ENCODE data around the gene WNK2. TPM values are rescaled to one million over a fixed set of nuclear protein-coding genes. Genes with fewer than 3 reads are reported as not detected.

WNK2 gene
- total and polyA plus RNA-seq, 4 donors, result 0.13 to 3.7 (median 2.9) TPM

DNA sequence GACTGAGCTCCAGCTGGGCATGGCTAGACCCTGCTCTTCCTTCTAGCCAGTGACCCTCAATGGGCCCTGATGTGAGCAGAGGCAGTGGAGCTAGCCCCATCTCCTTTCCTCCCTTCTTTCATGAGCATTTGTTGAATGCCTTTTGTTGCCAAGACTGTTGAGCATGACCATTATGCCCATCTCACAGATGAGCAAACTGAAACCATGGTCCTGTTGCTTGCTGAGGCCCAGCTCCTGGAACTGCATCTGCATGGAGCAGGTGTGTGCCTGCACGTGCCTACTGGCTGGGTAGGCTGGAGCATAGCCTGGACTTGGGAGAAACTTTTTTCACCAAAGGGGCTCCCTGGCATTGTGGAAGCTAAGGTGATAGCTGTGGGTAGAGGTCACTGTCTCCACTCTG is 3.0 kb upstream of the WNK2 start:
- intact Hi-C loops (cut with DNase I), result no loop called here
- ATAC-seq (ENCODE audit: low FRiP score) (no peak), DNase-seq (no peak)
- Histone ChIP-seq H3K27ac (ENCODE audit: low read depth in 1 of 2, low read length in 2 of 2) (no peak overlapping the region), H3K4me3 (ENCODE audit: low read length in 2 of 2) (no peak overlapping the region), H3K9me3 (ENCODE audit: control insufficient read depth, low read length) (no peaks in the 10 kb centered on the region), H3K27me3 (ENCODE audit: control insufficient read depth in 1 of 2, insufficient read depth in 2 of 2, low read length in 1 of 2) (no peaks in the 10 kb centered on the region), H3K36me3 (ENCODE audit: control insufficient read depth in 1 of 2, insufficient read depth in 2 of 2, low read length in 1 of 2) (no peaks in the 10 kb centered on the region), H3K4me1 (ENCODE audit: control insufficient read depth in 1 of 2, insufficient read depth in 2 of 2, low read length in 2 of 2) (no peaks in the 10 kb centered on the region)
- WGBS, 2 donors, result 83 to 90% methylated on average over 1 of the region's 1 CpG

DNA sequence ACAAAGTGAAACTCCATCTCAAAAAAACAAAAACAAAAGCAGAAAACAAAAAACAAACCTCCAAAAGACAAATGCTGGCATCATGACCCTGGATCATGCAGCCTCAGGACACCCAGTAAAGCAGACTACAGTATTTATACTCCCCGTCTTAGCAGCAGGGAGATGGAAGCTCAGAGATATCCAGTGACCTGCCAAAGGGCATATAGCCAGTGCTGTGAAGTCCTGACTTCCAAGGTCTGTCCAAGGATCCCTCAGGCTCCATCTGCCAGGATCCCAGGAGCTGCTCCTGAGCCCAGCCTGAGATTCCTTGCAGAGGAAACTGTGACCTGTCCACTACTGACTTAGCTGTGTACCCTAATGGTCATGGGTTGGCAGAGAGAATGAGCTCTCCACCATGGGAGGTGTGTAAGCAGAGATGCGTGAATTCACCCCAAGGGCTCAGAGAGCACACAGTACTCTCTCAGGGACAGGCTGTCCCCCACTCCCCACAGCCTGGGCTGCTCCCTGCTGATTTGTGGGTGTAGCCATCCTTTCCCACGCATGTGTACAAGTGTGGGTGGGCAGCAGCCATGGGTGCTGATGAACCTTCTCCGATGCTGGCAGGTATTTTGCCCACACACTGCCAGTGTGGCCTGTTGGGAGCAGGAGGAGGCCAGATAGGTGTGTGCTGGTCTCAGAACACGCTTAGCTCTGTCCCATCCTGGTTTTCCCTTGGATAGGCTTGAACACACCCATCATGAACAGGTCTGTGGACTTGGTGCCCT is 2.1 kb upstream of the WNK2 start:
- Histone ChIP-seq H3K36me3 (ENCODE audit: control insufficient read depth in 1 of 2, insufficient read depth in 2 of 2, low read length in 1 of 2) (no peaks in the 10 kb centered on the region), H3K4me1 (ENCODE audit: control insufficient read depth in 1 of 2, insufficient read depth in 2 of 2, low read length in 2 of 2) (no peaks in the 10 kb centered on the region), H3K4me3 (ENCODE audit: low read length in 2 of 2) (no peak overlapping the region), H3K9me3 (ENCODE audit: control insufficient read depth, low read length) (no peaks in the 10 kb centered on the region), H3K27me3 (ENCODE audit: control insufficient read depth in 1 of 2, insufficient read depth in 2 of 2, low read length in 1 of 2) (no peaks in the 10 kb centered on the region), H3K27ac (ENCODE audit: low read depth in 1 of 2, low read length in 2 of 2) (no peak overlapping the region)
- no peak for DNase-seq
- 91 to 94% methylated on average over 5 of the region's 5 CpGs for WGBS, 2 donors
- no peak for ATAC-seq (ENCODE audit: low FRiP score)
- intact Hi-C loops (cut with DNase I), result no loop called here

DNA sequence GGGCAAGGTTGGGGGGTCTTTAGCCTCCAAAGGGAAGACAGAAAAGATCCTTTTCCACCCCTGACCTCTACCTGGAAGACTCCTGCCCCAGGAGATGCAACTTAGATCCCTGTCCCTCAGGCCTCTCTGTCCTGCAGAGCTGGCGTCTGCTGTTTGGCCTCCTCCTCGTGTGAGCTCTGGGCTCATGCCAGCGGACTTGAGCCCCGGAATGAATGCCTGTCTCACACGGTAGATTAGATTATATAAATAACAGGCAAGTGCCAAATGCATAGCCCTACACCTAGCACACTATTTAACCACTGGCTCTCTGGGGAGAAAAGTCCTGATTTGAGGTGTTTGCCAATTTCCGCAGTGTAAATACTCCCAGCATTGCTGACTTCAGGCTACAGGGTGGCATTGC is 1.4 kb upstream of the WNK2 start:
- Histone ChIP-seq H3K4me1 (ENCODE audit: control insufficient read depth in 1 of 2, insufficient read depth in 2 of 2, low read length in 2 of 2) (no peaks in the 10 kb centered on the region), H3K27ac (ENCODE audit: low read depth in 1 of 2, low read length in 2 of 2) (no peak overlapping the region), H3K27me3 (ENCODE audit: control insufficient read depth in 1 of 2, insufficient read depth in 2 of 2, low read length in 1 of 2) (no peaks in the 10 kb centered on the region), H3K36me3 (ENCODE audit: control insufficient read depth in 1 of 2, insufficient read depth in 2 of 2, low read length in 1 of 2) (no peaks in the 10 kb centered on the region), H3K4me3 (ENCODE audit: low read length in 2 of 2) (no peak overlapping the region), H3K9me3 (ENCODE audit: control insufficient read depth, low read length) (no peaks in the 10 kb centered on the region)
- DNase-seq (no peak), ATAC-seq (ENCODE audit: low FRiP score) (no peak)
- 47 to 48% methylated on average over 6 of the region's 6 CpGs for WGBS, 2 donors
- intact Hi-C loops (cut with DNase I), result no loop called here

DNA sequence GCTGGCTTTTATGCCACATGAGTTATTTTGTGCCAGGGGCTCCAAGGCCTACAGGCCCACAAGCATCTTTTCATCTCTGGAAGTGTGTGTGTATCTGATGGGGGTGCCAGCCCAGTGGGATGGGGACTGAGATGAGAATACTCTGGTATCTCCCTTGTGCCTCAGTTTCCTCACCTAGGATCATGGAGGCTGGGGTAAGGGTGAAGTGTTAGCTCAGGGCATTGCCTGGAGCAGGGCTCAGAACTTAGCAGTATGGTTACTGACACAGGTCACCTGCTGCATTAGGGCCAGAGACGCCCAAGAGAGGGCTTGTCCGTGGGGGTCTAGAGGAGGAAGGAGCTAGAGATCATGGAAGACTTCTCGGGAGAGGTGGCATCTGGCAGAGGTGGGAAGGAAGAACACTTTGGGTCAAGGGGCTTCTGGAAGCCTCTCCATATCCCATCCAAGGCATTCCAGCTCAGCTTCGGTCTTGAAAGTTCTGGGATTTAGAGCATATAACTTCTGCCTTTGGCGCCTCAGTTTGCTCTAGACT is 742 bp upstream of the WNK2 start:
- Histone ChIP-seq H3K9me3 (ENCODE audit: control insufficient read depth, low read length) (no peaks in the 10 kb centered on the region), H3K27ac (ENCODE audit: low read depth in 1 of 2, low read length in 2 of 2) (no peak overlapping the region), H3K4me1 (ENCODE audit: control insufficient read depth in 1 of 2, insufficient read depth in 2 of 2, low read length in 2 of 2) (no peaks in the 10 kb centered on the region), H3K36me3 (ENCODE audit: control insufficient read depth in 1 of 2, insufficient read depth in 2 of 2, low read length in 1 of 2) (no peaks in the 10 kb centered on the region), H3K27me3 (ENCODE audit: control insufficient read depth in 1 of 2, insufficient read depth in 2 of 2, low read length in 1 of 2) (no peaks in the 10 kb centered on the region), H3K4me3 (ENCODE audit: low read length in 2 of 2) (no peak overlapping the region)
- intact Hi-C loops (cut with DNase I), result no loop called here
- ATAC-seq (ENCODE audit: low FRiP score), result no peak
- 92 to 94% methylated on average over 5 of the region's 5 CpGs for WGBS, 2 donors
- no peak for DNase-seq

DNA sequence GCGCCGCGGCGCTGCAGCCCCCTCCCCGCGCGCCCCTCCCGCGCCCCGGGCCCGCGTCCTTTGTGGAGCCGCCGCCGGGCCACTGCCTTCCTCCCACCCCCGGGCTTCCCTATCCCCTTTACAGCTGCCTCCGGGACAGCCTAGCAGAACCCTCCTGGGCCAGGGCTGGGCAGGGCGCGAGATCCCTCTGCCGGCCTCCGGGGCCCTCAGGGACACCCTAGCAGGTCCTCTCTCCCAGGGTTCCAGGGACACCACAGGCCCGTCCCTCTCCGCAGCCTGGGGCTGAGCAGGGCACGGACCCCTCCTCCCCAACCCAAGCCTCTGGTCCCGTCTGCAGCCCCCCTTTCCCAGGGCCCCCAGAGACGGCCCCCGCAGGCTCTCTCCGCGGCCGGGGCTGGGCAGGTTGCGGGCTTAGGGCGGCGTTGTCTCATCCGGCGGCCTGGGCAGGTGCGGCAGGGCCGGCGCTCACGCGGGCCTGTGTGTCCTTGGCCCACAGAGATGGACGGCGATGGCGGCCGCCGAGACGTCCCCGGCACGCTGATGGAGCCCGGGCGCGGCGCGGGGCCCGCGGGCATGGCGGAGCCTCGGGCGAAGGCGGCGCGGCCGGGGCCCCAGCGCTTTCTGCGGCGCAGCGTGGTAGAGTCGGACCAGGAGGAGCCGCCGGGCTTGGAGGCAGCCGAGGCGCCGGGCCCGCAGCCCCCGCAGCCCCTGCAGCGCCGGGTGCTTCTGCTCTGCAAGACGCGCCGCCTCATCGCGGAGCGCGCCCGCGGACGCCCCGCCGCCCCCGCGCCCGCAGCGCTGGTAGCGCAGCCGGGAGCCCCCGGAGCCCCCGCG is 710 bp downstream of the WNK2 start:
- H3K4me1 ChIP-seq (ENCODE audit: control insufficient read depth in 1 of 2, insufficient read depth in 2 of 2, low read length in 2 of 2), result no peaks in the 10 kb centered on the region
- ATAC-seq (ENCODE audit: low FRiP score) (no peak), DNase-seq (no peak)
- H3K27ac ChIP-seq (ENCODE audit: low read depth in 1 of 2, low read length in 2 of 2), result no peak overlapping the region
- no peaks in the 10 kb centered on the region for H3K27me3 ChIP-seq (ENCODE audit: control insufficient read depth in 1 of 2, insufficient read depth in 2 of 2, low read length in 1 of 2)
- intact Hi-C loops (cut with DNase I), result no loop called here
- 2 to 6% methylated on average over 72 to 97 of the region's 97 CpGs for WGBS, 2 donors
- no peaks in the 10 kb centered on the region for H3K9me3 ChIP-seq (ENCODE audit: control insufficient read depth, low read length)
- H3K36me3 ChIP-seq (ENCODE audit: control insufficient read depth in 1 of 2, insufficient read depth in 2 of 2, low read length in 1 of 2), result no peaks in the 10 kb centered on the region
- peak overlapping the region; percentile 8 to 45 for H3K4me3 ChIP-seq (ENCODE audit: low read length in 2 of 2)

DNA sequence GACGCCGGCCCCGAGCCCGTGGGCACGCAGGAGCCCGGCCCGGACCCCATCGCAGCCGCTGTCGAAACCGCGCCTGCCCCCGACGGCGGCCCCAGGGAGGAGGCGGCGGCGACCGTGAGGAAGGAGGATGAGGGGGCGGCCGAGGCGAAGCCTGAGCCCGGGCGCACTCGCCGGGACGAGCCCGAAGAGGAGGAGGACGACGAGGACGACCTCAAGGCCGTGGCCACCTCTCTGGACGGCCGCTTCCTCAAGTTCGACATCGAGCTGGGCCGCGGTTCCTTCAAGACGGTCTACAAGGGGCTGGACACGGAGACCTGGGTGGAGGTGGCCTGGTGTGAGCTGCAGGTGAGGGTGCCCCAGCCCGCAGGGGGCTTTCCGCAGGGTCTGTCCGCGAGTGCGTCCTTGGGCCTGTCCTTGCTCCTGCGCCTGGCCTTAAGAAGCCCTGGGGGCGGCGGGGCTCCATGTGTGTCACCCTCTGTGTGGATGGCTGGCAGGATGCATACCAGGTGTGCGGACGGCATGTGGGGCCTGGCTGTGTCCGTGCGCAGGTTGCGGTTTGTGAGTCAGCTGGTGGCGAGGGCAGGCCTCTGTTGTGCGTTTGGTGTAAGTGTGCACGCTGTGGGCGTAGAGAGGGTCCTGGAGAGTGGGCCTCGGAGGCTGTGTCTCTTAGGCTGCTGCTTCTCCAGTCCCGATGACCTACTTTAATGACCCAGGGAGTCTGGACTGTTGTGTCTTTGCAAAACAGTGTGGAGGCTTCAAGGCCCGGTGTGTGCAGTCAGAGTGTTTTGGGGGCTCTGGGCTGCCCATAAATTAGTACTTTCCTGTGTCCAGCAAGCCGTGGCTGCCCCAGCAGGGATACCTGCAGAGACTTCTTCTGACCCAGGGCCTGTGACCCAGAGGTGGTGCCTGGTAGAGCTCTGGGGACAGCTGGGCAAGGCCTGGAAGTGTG is 1.6 kb downstream of the WNK2 start:
- 79 to 81% methylated on average over 61 of the region's 61 CpGs for WGBS, 2 donors
- H3K36me3 ChIP-seq (ENCODE audit: control insufficient read depth in 1 of 2, insufficient read depth in 2 of 2, low read length in 1 of 2), result no peaks in the 10 kb centered on the region
- H3K27me3 ChIP-seq (ENCODE audit: control insufficient read depth in 1 of 2, insufficient read depth in 2 of 2, low read length in 1 of 2), result no peaks in the 10 kb centered on the region
- no peaks in the 10 kb centered on the region for H3K4me1 ChIP-seq (ENCODE audit: control insufficient read depth in 1 of 2, insufficient read depth in 2 of 2, low read length in 2 of 2)
- H3K4me3 ChIP-seq (ENCODE audit: low read length in 2 of 2), result no peak overlapping the region
- DNase-seq (no peak), ATAC-seq (ENCODE audit: low FRiP score) (no peak)
- no peak overlapping the region for H3K27ac ChIP-seq (ENCODE audit: low read depth in 1 of 2, low read length in 2 of 2)
- intact Hi-C loops (cut with DNase I), result no loop called here
- H3K9me3 ChIP-seq (ENCODE audit: control insufficient read depth, low read length), result no peaks in the 10 kb centered on the region

DNA sequence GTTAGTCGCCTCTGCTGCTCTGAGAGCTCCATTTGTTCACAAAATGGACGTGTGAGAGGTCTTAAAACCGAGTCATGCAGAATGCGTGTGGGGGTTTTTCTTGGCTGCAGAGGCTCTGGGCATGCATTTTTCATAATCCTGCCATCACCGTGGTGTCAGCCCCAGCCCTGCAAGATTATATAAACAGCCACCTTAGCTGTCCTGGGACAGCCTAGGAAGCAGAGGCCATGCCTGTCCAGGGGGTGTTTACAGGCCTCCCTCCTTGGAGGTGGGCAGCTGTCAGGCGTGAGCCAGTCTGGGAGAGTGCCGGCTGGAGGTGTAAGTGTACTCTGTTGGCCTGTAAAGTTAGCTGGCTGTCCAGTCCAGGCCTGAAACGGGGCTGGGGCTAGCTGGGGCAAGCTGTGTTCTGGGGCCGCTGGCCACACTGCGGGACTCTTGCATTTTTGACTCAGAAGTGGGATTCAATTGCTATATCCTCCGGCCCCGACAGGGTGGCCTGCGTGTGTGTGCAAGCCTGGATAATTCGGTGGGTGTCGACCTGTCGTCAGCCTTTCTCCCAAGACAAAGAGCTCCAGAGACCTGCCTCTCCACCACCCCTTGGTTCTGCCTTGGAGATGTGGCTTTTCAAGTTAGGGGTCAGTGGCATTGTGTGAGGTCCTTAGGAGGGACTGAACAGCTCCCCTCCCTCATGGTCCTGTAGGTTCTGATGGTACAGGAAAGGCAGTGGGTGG is 2.4 kb downstream of the WNK2 start:
- no peaks in the 10 kb centered on the region for H3K4me1 ChIP-seq (ENCODE audit: control insufficient read depth in 1 of 2, insufficient read depth in 2 of 2, low read length in 2 of 2)
- 60 to 64% methylated on average over 16 of the region's 16 CpGs for WGBS, 2 donors
- intact Hi-C loops (cut with DNase I), result no loop called here
- no peak overlapping the region for H3K27ac ChIP-seq (ENCODE audit: low read depth in 1 of 2, low read length in 2 of 2)
- no peaks in the 10 kb centered on the region for H3K27me3 ChIP-seq (ENCODE audit: control insufficient read depth in 1 of 2, insufficient read depth in 2 of 2, low read length in 1 of 2)
- ATAC-seq (ENCODE audit: low FRiP score) (no peak), DNase-seq (no peak)
- H3K4me3 ChIP-seq (ENCODE audit: low read length in 2 of 2), result no peak overlapping the region
- H3K9me3 ChIP-seq (ENCODE audit: control insufficient read depth, low read length), result no peaks in the 10 kb centered on the region
- H3K36me3 ChIP-seq (ENCODE audit: control insufficient read depth in 1 of 2, insufficient read depth in 2 of 2, low read length in 1 of 2), result no peaks in the 10 kb centered on the region

DNA sequence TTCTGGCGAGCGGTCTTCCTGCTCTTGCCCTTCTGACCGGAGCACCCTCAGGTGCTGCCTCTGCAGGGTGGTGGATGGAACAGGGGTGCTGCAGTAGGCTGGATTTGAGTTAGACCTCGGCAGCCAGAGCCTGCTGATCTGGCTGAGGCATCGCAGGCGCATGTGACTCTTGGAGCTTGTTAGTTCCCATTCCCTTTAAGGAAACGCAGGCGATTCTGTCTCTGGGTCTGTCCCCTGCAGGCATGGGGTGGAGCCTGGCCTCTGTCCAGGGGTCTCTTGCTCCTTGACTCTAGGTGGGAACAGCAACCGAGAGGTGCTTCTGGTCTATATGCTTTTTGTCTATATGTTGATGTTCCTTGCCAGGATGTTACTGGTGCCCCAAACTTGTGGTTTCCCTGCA is 3.1 kb downstream of the WNK2 start:
- no peak overlapping the region for H3K4me3 ChIP-seq (ENCODE audit: low read length in 2 of 2)
- H3K36me3 ChIP-seq (ENCODE audit: control insufficient read depth in 1 of 2, insufficient read depth in 2 of 2, low read length in 1 of 2), result no peaks in the 10 kb centered on the region
- H3K4me1 ChIP-seq (ENCODE audit: control insufficient read depth in 1 of 2, insufficient read depth in 2 of 2, low read length in 2 of 2), result no peaks in the 10 kb centered on the region
- no peaks in the 10 kb centered on the region for H3K9me3 ChIP-seq (ENCODE audit: control insufficient read depth, low read length)
- intact Hi-C loops (cut with DNase I), result no loop called here
- DNase-seq (no peak), ATAC-seq (ENCODE audit: low FRiP score) (no peak)
- no peak overlapping the region for H3K27ac ChIP-seq (ENCODE audit: low read depth in 1 of 2, low read length in 2 of 2)
- WGBS, 2 donors, result 66 to 70% methylated on average over 9 of the region's 9 CpGs
- no peaks in the 10 kb centered on the region for H3K27me3 ChIP-seq (ENCODE audit: control insufficient read depth in 1 of 2, insufficient read depth in 2 of 2, low read length in 1 of 2)
